Endothelial cell of umbilical vein (primary cell): Measurements from ENCODE around the gene ADAMTS6.

ENCODE experiments used
- CTCF ChIP-seq, 2 donors: IDR thresholded peaks; 1 replicate in 1 of 2; 2 replicates in 1 of 2; pipeline ENCODE4 v1.5.1; 2011; ENCODE audit warnings: low read length in 2 of 2, mild to moderate bottlenecking in 2 of 2, moderate library complexity in 2 of 2, control low read depth in 1 of 2, inconsistent platforms in 1 of 2, low read depth in 1 of 2; ENCODE audit not compliant: insufficient read depth in 1 of 2; ENCODE audit errors: extremely low read depth in 1 of 2
- EZH2 ChIP-seq: IDR thresholded peaks from 2 replicates; pipeline ENCODE4 v1.6.1; 2012; ENCODE audit warnings: borderline replicate concordance, low read depth, mild to moderate bottlenecking, moderate library complexity, low read length, inconsistent platforms; ENCODE audit not compliant: severe bottlenecking
- MAX ChIP-seq: IDR thresholded peaks from 2 replicates; pipeline ENCODE4 v1.6.1; 2011; ENCODE audit not compliant: insufficient read depth, insufficient read length
- POLR2A ChIP-seq: IDR thresholded peaks from 2 replicates; pipeline ENCODE4 v1.6.1; 2012; ENCODE audit warnings: low read depth, mild to moderate bottlenecking, control low read depth, low read length

- TF ChIP-seq CTCF (IDR thresholded peaks at IDR 0.05; ENCODE audit: extremely low read depth in 1 of 2, insufficient read depth in 1 of 2, low read depth in 1 of 2, low read length in 2 of 2): no peak
- no peak for TF ChIP-seq POLR2A
- TF ChIP-seq EZH2: no peak
- no peak for TF ChIP-seq MAX
Observed at GRCh38 chr5:65288657-65289056, 193.1 kb downstream of the ADAMTS6 start.
